ENCODE measurements around the gene RAD51. TPM values are rescaled to one million over a fixed set of nuclear protein-coding genes. Genes with fewer than 3 reads are reported as not detected.

The RAD51 gene
- total and polyA plus RNA-seq, 9 of the 15 experiments (the other 6 are each of a cell fraction or from before 2014, with no cell fraction given) = 16.0 to 63.8 (median 34.6) TPM

DNA sequence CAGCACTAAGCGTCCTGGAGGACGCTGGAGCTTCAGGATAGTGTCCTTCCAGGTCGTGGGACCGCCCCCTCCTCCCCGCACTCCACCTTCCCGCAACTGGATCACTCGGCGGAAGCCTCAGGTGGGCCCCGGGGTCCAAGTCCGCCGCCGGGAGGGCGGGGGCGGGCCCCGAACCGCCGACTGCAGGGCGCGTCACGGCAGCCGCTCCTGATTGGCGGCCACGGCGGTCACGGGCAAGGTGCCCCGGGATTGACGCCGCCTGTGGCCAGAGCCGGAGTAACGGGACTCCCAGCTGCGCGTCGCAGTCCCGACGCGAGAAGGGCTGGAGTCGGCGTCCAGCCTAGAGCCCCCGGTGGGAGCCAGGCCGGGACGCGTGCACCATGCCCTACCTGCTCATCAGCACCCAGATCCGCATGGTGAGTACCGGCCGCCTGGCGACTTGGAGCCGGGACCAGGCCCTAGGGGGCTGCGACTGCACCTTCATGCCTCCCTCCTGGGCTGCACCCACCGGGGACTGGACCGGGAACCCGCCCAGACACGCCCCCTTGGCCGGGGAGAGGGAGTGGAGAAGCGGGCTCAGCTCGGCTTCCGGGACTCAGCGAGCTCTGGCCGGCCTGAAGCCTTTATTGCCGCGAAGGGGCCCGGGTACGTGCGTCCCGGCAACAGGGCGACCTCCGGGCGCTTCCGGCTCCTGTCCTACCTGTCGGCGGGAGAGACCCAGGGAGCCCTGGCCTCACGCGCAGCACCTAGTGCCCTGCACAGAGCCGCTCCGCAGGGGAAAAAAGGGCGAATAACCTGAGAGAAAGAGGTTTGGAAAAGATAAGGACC, 69.0 kb downstream of the RAD51 start, which contains the start of gene GCHFR (continued):
- TF ChIP-seq ZNF134 (CRISPR knock-in tag; conservative IDR thresholded peaks at IDR 0.05) = no peak
- TF ChIP-seq, protein P1, sequence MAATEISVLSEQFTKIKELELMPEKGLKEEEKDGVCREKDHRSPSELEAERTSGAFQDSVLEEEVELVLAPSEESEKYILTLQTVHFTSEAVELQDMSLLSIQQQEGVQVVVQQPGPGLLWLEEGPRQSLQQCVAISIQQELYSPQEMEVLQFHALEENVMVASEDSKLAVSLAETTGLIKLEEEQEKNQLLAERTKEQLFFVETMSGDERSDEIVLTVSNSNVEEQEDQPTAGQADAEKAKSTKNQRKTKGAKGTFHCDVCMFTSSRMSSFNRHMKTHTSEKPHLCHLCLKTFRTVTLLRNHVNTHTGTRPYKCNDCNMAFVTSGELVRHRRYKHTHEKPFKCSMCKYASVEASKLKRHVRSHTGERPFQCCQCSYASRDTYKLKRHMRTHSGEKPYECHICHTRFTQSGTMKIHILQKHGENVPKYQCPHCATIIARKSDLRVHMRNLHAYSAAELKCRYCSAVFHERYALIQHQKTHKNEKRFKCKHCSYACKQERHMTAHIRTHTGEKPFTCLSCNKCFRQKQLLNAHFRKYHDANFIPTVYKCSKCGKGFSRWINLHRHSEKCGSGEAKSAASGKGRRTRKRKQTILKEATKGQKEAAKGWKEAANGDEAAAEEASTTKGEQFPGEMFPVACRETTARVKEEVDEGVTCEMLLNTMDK (IDR thresholded peaks at IDR 0.05; ENCODE audit: borderline replicate concordance, insufficient read depth, low read depth, low read length, poor library complexity, severe bottlenecking) = peak; percentile 93
- TF ChIP-seq SIN3B (IDR thresholded peaks at IDR 0.05; ENCODE audit: low read depth) = no peak
- no peak for TF ChIP-seq NEUROD1 (IDR thresholded peaks at IDR 0.05; ENCODE audit: borderline replicate concordance, low read depth, low read length, partially characterized antibody)
- TF ChIP-seq SIN3A (IDR thresholded peaks at IDR 0.05; ENCODE audit: borderline replicate concordance in 2 of 2, control insufficient read depth in 1 of 2, low read depth in 2 of 2, low read length in 2 of 2) = peak; percentile 56 to 80; a peak in 1 of 4 replicates
- peak; percentile 88 for TF ChIP-seq ZBTB7A (IDR thresholded peaks at IDR 0.05; ENCODE audit: borderline replicate concordance, control insufficient read depth, low read depth, low read length)
- TF ChIP-seq NR3C1 (CRISPR knock-in tag; IDR thresholded peaks at IDR 0.05) = no peak
- no peak for TF ChIP-seq TGIF2 (CRISPR knock-in tag; IDR thresholded peaks at IDR 0.05)
- peak; percentile 27 for TF ChIP-seq SMAD1 (IDR thresholded peaks at IDR 0.05; ENCODE audit: low read depth, low read length, partially characterized antibody)
- no peak for TF ChIP-seq SNAPC5 (CRISPR knock-in tag; IDR thresholded peaks at IDR 0.05)
- TF ChIP-seq FIP1L1 (IDR thresholded peaks at IDR 0.05; ENCODE audit: low read depth, low read length, poor library complexity, severe bottlenecking) = peak; percentile 67
- TF ChIP-seq ETS1 (conservative IDR thresholded peaks at IDR 0.05; ENCODE audit: control insufficient read depth, low read depth, low read length) = 0 out of 2 replicates have a peak, but pooled peaks have one; percentile 18
- no peak for TF ChIP-seq ZNF23 (CRISPR knock-in tag; IDR thresholded peaks at IDR 0.05)
- TF ChIP-seq RBM34 (IDR thresholded peaks at IDR 0.05; ENCODE audit: borderline replicate concordance, insufficient read depth, low read length) = 0 out of 2 replicates have a peak, but pooled peaks have one; percentile 68
- no peak for TF ChIP-seq NR2F6 (CRISPR knock-in tag; IDR thresholded peaks at IDR 0.05)
- no peak for TF ChIP-seq HSF4 (CRISPR knock-in tag; IDR thresholded peaks at IDR 0.05; ENCODE audit: borderline replicate concordance)
- no peak for TF ChIP-seq ZNF445 (CRISPR knock-in tag; IDR thresholded peaks at IDR 0.05; ENCODE audit: low read depth)
- TF ChIP-seq ETV5 (CRISPR knock-in tag; IDR thresholded peaks at IDR 0.05; ENCODE audit: low read depth) = peak; percentile 74
- peak; percentile 47 for TF ChIP-seq NUFIP1 (IDR thresholded peaks at IDR 0.05; ENCODE audit: partially characterized antibody)
- no peak for TF ChIP-seq KAT2B (IDR thresholded peaks at IDR 0.05; ENCODE audit: low read depth, low read length)
- TF ChIP-seq RBM17 (IDR thresholded peaks at IDR 0.05; ENCODE audit: borderline replicate concordance, low read depth, low read length) = no peak
- peak; percentile 28; the same call in 1 of the 2 replicates for TF ChIP-seq ZEB2 (IDR thresholded peaks at IDR 0.05)
- peak; percentile 62 for TF ChIP-seq TBP (optimal IDR thresholded peaks at IDR 0.05; ENCODE audit: low read depth, low read length)
